K562 (cell line): ENCODE measurements around the gene NTRK1. TPM values are rescaled to one million over a fixed set of nuclear protein-coding genes. Genes with fewer than 3 reads are reported as not detected.

Source experiments
- ATF7 ChIP-seq: fragments of 450-650 bp; IDR thresholded peaks from 2 replicates; pipeline ENCODE4 v1.7.1; 2014; ENCODE audit warnings: mild to moderate bottlenecking, moderate library complexity
- CXXC5 ChIP-seq: fragments of 250-450 bp; sonication (Bioruptor Pico); IDR thresholded peaks from 2 replicates; pipeline ENCODE4 v1.8.0; 2022; ENCODE audit warnings: inconsistent platforms, mild to moderate bottlenecking, moderate library complexity
- E2F6 ChIP-seq, 2 experiments: IDR thresholded peaks; 2 replicates each; pipeline ENCODE4 v1.6.1; 2011; ENCODE audit warnings: borderline replicate concordance in 1 of 2, control low read depth in 1 of 2, low read depth in 1 of 2, low read length in 1 of 2, mild to moderate bottlenecking in 1 of 2, mixed read lengths in 1 of 2, moderate library complexity in 1 of 2; ENCODE audit not compliant: insufficient read depth in 1 of 2, insufficient read length in 1 of 2, poor library complexity in 1 of 2, severe bottlenecking in 1 of 2; ENCODE audit errors: extremely low read depth in 1 of 2
- EWSR1 ChIP-seq: fragments of 450-650 bp; IDR thresholded peaks from 2 replicates; pipeline ENCODE4 v1.6.1; 2018; ENCODE audit warnings: borderline replicate concordance, mild to moderate bottlenecking, low read depth, moderate library complexity; ENCODE audit not compliant: partially characterized antibody
- FOXP4 ChIP-seq: sonication (generic); formaldehyde crosslinking; IDR thresholded peaks from 2 replicates; pipeline ENCODE4 v1.8.0; 2022; ENCODE audit warnings: mild to moderate bottlenecking, missing genetic modification reagents, borderline replicate concordance
- HDAC1 ChIP-seq, 2 experiments: fragments of 450-650 bp; IDR thresholded peaks; 2 replicates each; pipeline ENCODE4 v1.6.1; 2016 to 2017; ENCODE audit warnings: inconsistent platforms in 1 of 2, mild to moderate bottlenecking in 1 of 2, moderate library complexity in 1 of 2
- HMGN3 ChIP-seq: IDR thresholded peaks from 2 replicates; pipeline ENCODE4 v1.6.1; 2011; ENCODE audit warnings: borderline replicate concordance, low read depth, mild to moderate bottlenecking, mixed read lengths, low read length; ENCODE audit not compliant: insufficient read length; ENCODE audit errors: extremely low read depth
- HNRNPK ChIP-seq: fragments of 200-400 bp; formaldehyde crosslinking; IDR thresholded peaks from one replicate; pipeline ENCODE4 v1.6.1; 2018; ENCODE audit warnings: mild to moderate bottlenecking, low read depth, low read length; ENCODE audit not compliant: poor library complexity, severe bottlenecking
- LCOR ChIP-seq: sonication (generic); formaldehyde crosslinking; IDR thresholded peaks from 2 replicates; pipeline ENCODE4 v1.8.0; 2022; ENCODE audit warnings: mild to moderate bottlenecking, missing genetic modification reagents
- NFIC ChIP-seq: fragments of 450-650 bp; IDR thresholded peaks from 2 replicates; pipeline ENCODE4 v1.6.1; 2017; ENCODE audit warnings: mild to moderate bottlenecking, inconsistent platforms
- PHF8 ChIP-seq: fragments of 200-600 bp; sonication (generic); IDR thresholded peaks from 2 replicates; pipeline ENCODE4 v1.6.1; 2012; ENCODE audit warnings: mixed run types, mild to moderate bottlenecking, inconsistent platforms, low read length, moderate library complexity, borderline replicate concordance
- PURB ChIP-seq: sonication (generic); formaldehyde crosslinking; IDR thresholded peaks from 2 replicates; pipeline ENCODE4 v1.9.0; 2021; ENCODE audit warnings: low read depth, mild to moderate bottlenecking, missing genetic modification reagents
- SMAD4 ChIP-seq: fragments of 250-450 bp; sonication (Bioruptor Pico); conservative IDR thresholded peaks from 2 replicates; pipeline ENCODE4 v1.8.0; 2021; ENCODE audit warnings: inconsistent platforms, mild to moderate bottlenecking, moderate library complexity
- ZNF174 ChIP-seq: fragments of 250-450 bp; sonication (Bioruptor Pico); IDR thresholded peaks from 2 replicates; pipeline ENCODE4 v1.4.0; 2020; ENCODE audit warnings: mild to moderate bottlenecking
- ZNF551 ChIP-seq: fragments of 250-450 bp; sonication (Bioruptor Pico); IDR thresholded peaks from 2 replicates; pipeline ENCODE4 v1.5.0; 2021; ENCODE audit warnings: mild to moderate bottlenecking, moderate library complexity
- polyA plus RNA-seq, 8 experiments: library from polyadenylated mRNA; depleted of rRNA in 4 of 8; stranded (reverse) in 5 of 8; unstranded in 3 of 8; fragments of >200 nt; fragmentation: Nextera tagmentation in 2 of 8; fragmentation: Illumina TruSeq in 1 of 8; extraction: Ambion mirVana in 2 of 8; extraction: Trizol in 1 of 8; gene quantifications; 2 replicates each; pipeline versions ENCODE4 v1.2.1 to v1.2.3, GENCODE V29; 2011 to 2014; ENCODE audit warnings: inconsistent platforms in 1 of 8, missing spikeins in 1 of 8
- total RNA-seq, 7 experiments: library from RNA; depleted of rRNA in 6 of 7; stranded (reverse); fragments of >200 nt in 6 of 7; fragmentation: Illumina TruSeq in 2 of 7; extraction: Trizol in 2 of 7; gene quantifications; 2 replicates each; pipeline versions ENCODE4 v1.2.1 to v1.2.3, GENCODE V29; 2011 to 2021; ENCODE audit warnings: low replicate concordance in 1 of 7
- TF ChIP-seq, protein P1 (sequence below), 3 experiments: IDR thresholded peaks in 2 of 3; conservative IDR thresholded peaks in 1 of 3; 2 replicates each; pipeline ENCODE4 v1.5.1; 2011 to 2012; ENCODE audit warnings: low read length in 3 of 3, mild to moderate bottlenecking in 3 of 3, control low read depth in 2 of 3, improper control_type of control experiment in 1 of 3, inconsistent platforms in 1 of 3, low read depth in 1 of 3, mixed read lengths in 1 of 3, moderate library complexity in 1 of 3; ENCODE audit not compliant: insufficient read depth in 2 of 3

Gene NTRK1
- total and polyA plus RNA-seq, 9 of the 15 experiments (the other 6 are each of a cell fraction or from before 2014, with no cell fraction given) = 0.46 to 30.0 (median 7.9) TPM

DNA sequence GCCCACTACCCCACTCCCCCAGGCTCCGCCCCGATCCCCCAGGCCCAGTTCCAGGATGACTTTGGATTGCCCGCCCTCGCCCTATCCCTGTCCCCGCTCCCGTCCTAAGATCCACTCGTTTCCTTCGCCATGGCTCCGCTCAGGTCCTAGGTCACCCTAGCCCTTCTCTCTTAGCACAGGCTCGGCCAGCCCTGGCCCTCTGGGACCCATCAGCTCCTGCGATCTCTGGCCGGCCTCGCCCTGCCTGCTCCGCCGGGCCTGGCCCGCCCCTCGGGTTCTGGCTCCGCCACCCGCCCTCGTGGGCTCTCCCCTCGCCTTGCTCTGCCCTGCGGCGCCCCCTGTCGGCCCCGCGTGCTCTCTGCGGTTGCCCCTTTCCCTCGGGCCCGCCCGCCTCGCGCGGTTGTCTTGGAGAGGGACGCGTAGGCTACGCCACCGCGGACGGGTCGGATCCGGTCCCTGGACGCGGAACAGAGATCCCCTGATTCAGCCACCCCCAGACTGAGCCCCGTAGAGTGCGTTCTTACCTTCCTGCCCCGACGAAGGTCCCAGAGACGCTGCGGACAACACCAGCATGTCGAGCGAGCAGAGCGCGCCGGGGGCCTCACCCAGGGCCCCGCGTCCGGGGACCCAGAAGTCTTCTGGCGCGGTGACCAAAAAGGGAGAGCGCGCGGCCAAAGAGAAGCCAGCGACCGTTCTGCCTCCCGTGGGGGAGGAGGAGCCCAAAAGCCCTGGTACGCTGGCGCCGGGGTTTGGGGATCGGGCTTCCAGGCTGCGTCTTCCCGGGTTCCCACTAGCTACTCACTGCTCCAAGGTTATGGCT is 59.8 kb downstream of the NTRK1 start, which contains the start of gene LRRC71 (continued):
- TF ChIP-seq NFIC = peak; percentile 57
- TF ChIP-seq ZNF174 (CRISPR knock-in tag) = no peak
- no peak for TF ChIP-seq PHF8
- TF ChIP-seq ATF7 = peak; percentile 66; the same call in 1 of the 2 replicates
- peak; percentile 79; the same call in 1 of the 2 replicates for TF ChIP-seq FOXP4
- TF ChIP-seq, protein P1, sequence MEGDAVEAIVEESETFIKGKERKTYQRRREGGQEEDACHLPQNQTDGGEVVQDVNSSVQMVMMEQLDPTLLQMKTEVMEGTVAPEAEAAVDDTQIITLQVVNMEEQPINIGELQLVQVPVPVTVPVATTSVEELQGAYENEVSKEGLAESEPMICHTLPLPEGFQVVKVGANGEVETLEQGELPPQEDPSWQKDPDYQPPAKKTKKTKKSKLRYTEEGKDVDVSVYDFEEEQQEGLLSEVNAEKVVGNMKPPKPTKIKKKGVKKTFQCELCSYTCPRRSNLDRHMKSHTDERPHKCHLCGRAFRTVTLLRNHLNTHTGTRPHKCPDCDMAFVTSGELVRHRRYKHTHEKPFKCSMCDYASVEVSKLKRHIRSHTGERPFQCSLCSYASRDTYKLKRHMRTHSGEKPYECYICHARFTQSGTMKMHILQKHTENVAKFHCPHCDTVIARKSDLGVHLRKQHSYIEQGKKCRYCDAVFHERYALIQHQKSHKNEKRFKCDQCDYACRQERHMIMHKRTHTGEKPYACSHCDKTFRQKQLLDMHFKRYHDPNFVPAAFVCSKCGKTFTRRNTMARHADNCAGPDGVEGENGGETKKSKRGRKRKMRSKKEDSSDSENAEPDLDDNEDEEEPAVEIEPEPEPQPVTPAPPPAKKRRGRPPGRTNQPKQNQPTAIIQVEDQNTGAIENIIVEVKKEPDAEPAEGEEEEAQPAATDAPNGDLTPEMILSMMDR (IDR thresholded peaks at IDR 0.05 in 2 of 3, conservative IDR thresholded peaks at IDR 0.05 in 1 of 3; ENCODE audit: insufficient read depth in 2 of 3, low read depth in 1 of 3, low read length in 3 of 3) = peak; percentile 97 to 98 (median 97)
- TF ChIP-seq HMGN3 = peak; percentile 90
- TF ChIP-seq PURB (CRISPR knock-in tag) = no peak
- TF ChIP-seq E2F6 (IDR thresholded peaks at IDR 0.05; ENCODE audit: borderline replicate concordance in 1 of 2, extremely low read depth in 1 of 2, insufficient read depth in 1 of 2, insufficient read length in 1 of 2, low read depth in 1 of 2, low read length in 1 of 2, poor library complexity in 1 of 2, severe bottlenecking in 1 of 2) = peak; percentile 73 to 76
- peak; percentile 68 for TF ChIP-seq SMAD4
- no peak for TF ChIP-seq ZNF551 (CRISPR knock-in tag)
- peak in 1 of 2 experiments; percentile 58; a peak in 2 of 4 replicates for TF ChIP-seq HDAC1 (IDR thresholded peaks at IDR 0.05)
- TF ChIP-seq CXXC5 (CRISPR knock-in tag) = peak; percentile 83
- no peak for TF ChIP-seq HNRNPK
- no peak for TF ChIP-seq EWSR1
- TF ChIP-seq LCOR (CRISPR knock-in tag) = peak; percentile 87; the same call in 1 of the 2 replicates
